Left lung (tissue), 10 donors: ENCODE measurements around the gene INO80C. TPM values are rescaled to one million over a fixed set of nuclear protein-coding genes. Genes with fewer than 3 reads are reported as not detected.

Experiments
- ATAC-seq: fragments of 200-7000 bp; cut with Tn5 transposase; one replicate; pipeline ENCODE4 v1.9.1; 2020; ENCODE audit warnings: moderate library complexity
- DNase-seq, 4 donors: peaks; one replicate each; pipeline ENCODE4 v3.0.0-alpha.2; 2013 to 2020
- H3K27ac ChIP-seq, 2 donors: fragments of 200-600 bp; sonication (generic) in 1 of 2; one replicate each; pipeline versions ENCODE4 v1.5.0 to v1.8.0; 2020 to 2021
- H3K27me3 ChIP-seq, 2 donors: fragments of 200-600 bp; sonication (generic) in 1 of 2; one replicate each; pipeline versions ENCODE4 v1.5.0 to v1.8.0; 2020 to 2021
- H3K36me3 ChIP-seq, 2 donors: fragments of 200-600 bp; sonication (generic) in 1 of 2; one replicate each; pipeline versions ENCODE4 v1.5.0 to v1.8.0; 2020 to 2021
- H3K4me1 ChIP-seq, 2 donors: fragments of 200-600 bp; one replicate each; pipeline ENCODE4 v1.8.0; 2021
- H3K4me3 ChIP-seq, 2 donors: fragments of 200-600 bp; sonication (generic) in 1 of 2; one replicate each; pipeline versions ENCODE4 v1.5.0 to v1.8.0; 2020 to 2021; ENCODE audit warnings: mild to moderate bottlenecking in 1 of 2
- H3K9me3 ChIP-seq, 2 donors: fragments of 200-600 bp; sonication (generic) in 1 of 2; one replicate each; pipeline versions ENCODE4 v1.5.0 to v1.8.0; 2020 to 2021
- CTCF ChIP-seq, 2 donors: fragments of 200-600 bp; sonication (generic) in 1 of 2; IDR thresholded peaks; one replicate each; pipeline versions ENCODE4 v1.5.0 to v1.8.0; 2021; ENCODE audit warnings: antibody characterized with exemption in 2 of 2
- intact Hi-C, 2 donors: fragments of 100-400 bp; cut with DNase I; formaldehyde crosslinking; loops; one replicate each; pipeline versions ENCODE4 v1.11.2 to v1.14.2; 2022
- polyA plus RNA-seq, 6 donors: library from polyadenylated mRNA; unstranded; fragments of 120-200 nt; gene quantifications; one replicate each; pipeline ENCODE4 v1.2.1, GENCODE V29; 2013; ENCODE audit not compliant: insufficient read length in 6 of 6
- total RNA-seq, 2 donors: library from RNA; stranded (reverse); fragmentation: NEBNext Ultra II Directional; extraction: Animal tissue kit (Norgen Biotek cat#: 25700); gene quantifications; one replicate each; pipeline ENCODE4 v1.2.1, GENCODE V29; 2021
- donor health status: DM: no; HTN: yes; CAD: no.
- donor health status: DM: no; HTN: no; CAD: no.

Gene INO80C
- total and polyA plus RNA-seq, 8 donors, result 27.0 to 41.6 (median 35.2) TPM

- intact Hi-C loops, result no loop called here
- Histone ChIP-seq H3K27ac (no peak overlapping the region), H3K27me3 (no peaks in the 10 kb centered on the region), H3K9me3 (no peaks in the 10 kb centered on the region), H3K4me1 (no peaks in the 10 kb centered on the region), H3K36me3 (no peaks in the 10 kb centered on the region), H3K4me3 (no peak overlapping the region)
- ATAC-seq (no peak), DNase-seq (no peak)
- no peak for TF ChIP-seq CTCF (IDR thresholded peaks at IDR 0.05)
Observed at GRCh38 chr18:35516351-35516750, 18.6 kb upstream of the INO80C start.

- H3K9me3 ChIP-seq, result no peaks in the 10 kb centered on the region
- TF ChIP-seq CTCF (IDR thresholded peaks at IDR 0.05), result no peak
- ATAC-seq, result no peak
- DNase-seq, result no peak
- no peaks in the 10 kb centered on the region for H3K36me3 ChIP-seq
- intact Hi-C loops, result no loop called here
- H3K4me1 ChIP-seq, result no peaks in the 10 kb centered on the region
- no peak overlapping the region for H3K4me3 ChIP-seq
- H3K27ac ChIP-seq, result no peak overlapping the region
- no peaks in the 10 kb centered on the region for H3K27me3 ChIP-seq
Observed at GRCh38 chr18:35515460-35516130, 17.8 kb upstream of the INO80C start.

GRCh38 chr18:35514752-35515459 lies 17.1 kb upstream of the INO80C start:
- peak; percentile 21 for ATAC-seq
- TF ChIP-seq CTCF (IDR thresholded peaks at IDR 0.05), result no peak
- H3K4me3 ChIP-seq, result no peak overlapping the region
- no peak for DNase-seq
- no peaks in the 10 kb centered on the region for H3K36me3 ChIP-seq
- no peaks in the 10 kb centered on the region for H3K4me1 ChIP-seq
- intact Hi-C loops, result no loop called here
- H3K27ac ChIP-seq, result no peak overlapping the region
- H3K9me3 ChIP-seq, result no peaks in the 10 kb centered on the region
- H3K27me3 ChIP-seq, result no peaks in the 10 kb centered on the region

GRCh38 chr18:35514283-35514682 lies 16.5 kb upstream of the INO80C start:
- no peak for TF ChIP-seq CTCF (IDR thresholded peaks at IDR 0.05)
- no peak overlapping the region for H3K27ac ChIP-seq
- intact Hi-C loops, result no loop called here
- no peak overlapping the region for H3K4me3 ChIP-seq
- H3K27me3 ChIP-seq, result no peaks in the 10 kb centered on the region
- no peaks in the 10 kb centered on the region for H3K36me3 ChIP-seq
- no peaks in the 10 kb centered on the region for H3K9me3 ChIP-seq
- no peaks in the 10 kb centered on the region for H3K4me1 ChIP-seq
- DNase-seq, result no peak
- ATAC-seq, result no peak

- peak; percentile 84 for ATAC-seq
- peak in 1 of 4 donors; percentile 46 for DNase-seq
- intact Hi-C loops, result no loop called here
- Histone ChIP-seq H3K9me3 (no peaks in the 10 kb centered on the region), H3K27ac (peak overlapping the region; percentile 38 to 39), H3K36me3 (no peaks in the 10 kb centered on the region), H3K27me3 (no peaks in the 10 kb centered on the region), H3K4me3 (no peak overlapping the region), H3K4me1 (no peaks in the 10 kb centered on the region)
- no peak for TF ChIP-seq CTCF (IDR thresholded peaks at IDR 0.05)
Observed at GRCh38 chr18:35513181-35513936, 15.6 kb upstream of the INO80C start.
